Muscle layer of colon (tissue), 2 donors: ENCODE measurements around the gene NT5DC3.
A peak's percentile ranks its signal among the peaks of the same experiment; 100 is the strongest.

Experiments
- H3K27ac ChIP-seq: one replicate; pipeline ENCODE4 v1.7.0; 2013; ENCODE audit warnings: low read depth, mild to moderate bottlenecking, low read length, moderate library complexity
- H3K27me3 ChIP-seq, 2 donors: one replicate each; pipeline ENCODE4 v1.7.0; 2013; ENCODE audit warnings: low read length in 2 of 2, mild to moderate bottlenecking in 2 of 2; ENCODE audit not compliant: insufficient read depth in 2 of 2, control insufficient read depth in 1 of 2
- H3K36me3 ChIP-seq: one replicate; pipeline ENCODE4 v1.7.0; 2013; ENCODE audit warnings: mild to moderate bottlenecking, low read length; ENCODE audit not compliant: insufficient read depth
- H3K4me1 ChIP-seq: one replicate; pipeline ENCODE4 v1.7.0; 2013; ENCODE audit warnings: mild to moderate bottlenecking, low read length; ENCODE audit not compliant: insufficient read depth
- H3K4me3 ChIP-seq, 2 donors: one replicate each; pipeline ENCODE4 v1.7.0; 2013; ENCODE audit warnings: low read length in 2 of 2, low read depth in 1 of 2, mild to moderate bottlenecking in 1 of 2, moderate library complexity in 1 of 2
- H3K9ac ChIP-seq: one replicate; pipeline ENCODE4 v1.7.0; 2013; ENCODE audit warnings: low read length
- H3K9me3 ChIP-seq: one replicate; pipeline ENCODE4 v1.7.0; 2013; ENCODE audit warnings: mild to moderate bottlenecking, low read length
- donor health status: abdominal sarcoma.
- donor health status: Adenocarcinoma of cecum.

Gene NT5DC3

DNA sequence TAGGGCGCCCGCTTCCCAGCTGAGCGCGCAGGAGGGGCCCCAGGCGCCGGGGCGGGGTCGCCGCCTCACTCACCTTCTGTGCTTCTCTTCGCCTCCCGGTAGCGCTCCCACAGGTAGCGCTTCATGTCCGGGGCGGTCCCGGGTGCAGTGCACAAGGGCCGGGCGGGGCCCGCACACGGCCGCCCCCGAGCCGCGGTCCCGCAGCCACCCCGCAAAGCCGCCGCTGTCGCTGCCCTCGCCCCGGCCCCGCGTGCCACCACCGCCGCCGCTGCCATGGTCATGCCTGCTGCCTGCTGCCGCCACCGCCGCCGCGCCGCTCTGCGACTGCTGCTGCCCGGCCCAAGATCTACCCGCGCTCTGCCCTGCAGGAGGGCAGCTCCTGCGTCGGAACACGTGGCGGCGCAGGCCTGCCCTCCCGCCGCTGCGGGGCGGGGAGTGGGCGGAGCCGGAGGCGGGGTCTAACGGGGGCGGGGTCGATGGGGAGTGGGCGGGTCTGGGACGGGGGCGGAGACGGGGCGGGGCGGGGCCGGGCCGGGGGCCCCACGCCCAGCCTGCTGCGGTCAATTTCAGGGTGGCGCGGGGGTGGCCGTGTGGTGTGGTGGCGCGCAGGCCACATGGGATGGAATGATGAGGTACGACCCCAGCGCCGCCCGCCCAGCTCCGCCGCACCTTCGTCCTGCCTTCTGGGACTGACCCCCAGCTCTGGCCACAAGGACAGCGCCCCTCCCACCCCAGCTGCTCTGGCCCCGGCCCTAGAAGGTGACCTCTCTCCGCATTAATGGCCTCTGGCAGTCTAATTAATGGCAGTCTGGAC, at the start of gene NT5DC3:
TSS of gene NT5DC3 (minus strand) at position 359 of the 814 bp plus-strand sequence. CDS start at position 281, 78 bp downstream.
- Histone ChIP-seq H3K36me3 (no peaks in the 10 kb centered on the region), H3K27me3 (no peaks in the 10 kb centered on the region), H3K4me1 (peaks cover 25% of the 10 kb centered on the region), H3K9ac (peak within 1 kb of the TSS; percentile 91), H3K9me3 (no peaks in the 10 kb centered on the region), H3K27ac (peak within 1 kb of the TSS; percentile 99), H3K4me3 (peak within 1 kb of the TSS; percentile 92 to 99)

DNA sequence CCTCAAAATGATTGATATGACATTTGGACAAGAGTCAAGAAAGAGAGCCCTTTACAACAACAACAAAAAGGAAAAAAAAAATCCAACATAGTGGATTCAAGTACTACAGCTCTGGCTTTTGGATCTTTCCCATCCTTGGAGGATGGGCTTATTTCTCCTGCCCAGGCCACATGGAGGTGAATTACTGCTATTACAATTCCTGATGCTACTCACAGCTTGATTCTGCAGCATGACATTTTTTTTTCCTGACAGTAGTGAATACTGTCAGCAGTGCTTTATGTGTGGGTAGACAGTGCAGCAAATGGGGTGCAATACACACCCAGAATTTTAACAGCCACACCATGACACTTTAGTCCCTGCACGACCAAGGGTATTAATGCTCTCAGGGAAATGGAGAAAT, 46.7 kb upstream of the NT5DC3 start:
- Histone ChIP-seq H3K9ac (no peak overlapping the region), H3K27ac (no peak overlapping the region), H3K36me3 (no peaks in the 10 kb centered on the region), H3K4me1 (no peaks in the 10 kb centered on the region), H3K9me3 (no peaks in the 10 kb centered on the region), H3K4me3 (no peak overlapping the region), H3K27me3 (no peaks in the 10 kb centered on the region)

DNA sequence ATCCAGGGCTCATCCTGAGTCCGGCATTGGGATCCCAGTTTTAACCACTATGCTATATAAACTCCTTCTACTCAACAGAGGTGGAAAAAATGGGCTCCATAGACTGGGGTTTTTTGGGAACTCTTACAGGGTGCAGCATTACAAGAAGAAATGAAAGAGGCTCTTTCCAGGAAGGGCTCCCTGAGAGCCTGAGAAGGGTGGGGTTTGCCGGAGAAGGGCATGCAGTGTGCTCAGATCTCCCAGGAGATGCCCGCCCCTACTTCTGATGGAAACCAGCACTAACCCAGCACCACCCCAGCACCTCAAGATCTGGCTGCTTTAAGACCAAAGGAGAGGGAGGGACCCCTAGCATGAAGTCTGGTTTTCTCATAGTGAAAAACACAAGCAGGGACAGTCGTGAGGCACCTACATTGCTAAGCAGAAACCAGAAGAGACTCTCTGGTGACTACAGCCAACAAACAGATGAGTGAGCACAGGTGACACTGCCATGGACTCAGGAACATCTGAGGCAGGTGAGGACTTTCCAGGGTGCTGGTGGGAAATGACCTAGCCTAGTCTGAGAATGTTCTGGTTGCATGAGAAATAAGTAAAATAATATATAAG, 45.3 kb upstream of the NT5DC3 start:
- Histone ChIP-seq H3K36me3 (no peaks in the 10 kb centered on the region), H3K4me3 (no peak overlapping the region), H3K9me3 (no peaks in the 10 kb centered on the region), H3K4me1 (no peaks in the 10 kb centered on the region), H3K27me3 (no peaks in the 10 kb centered on the region), H3K9ac (no peak overlapping the region), H3K27ac (no peak overlapping the region)

DNA sequence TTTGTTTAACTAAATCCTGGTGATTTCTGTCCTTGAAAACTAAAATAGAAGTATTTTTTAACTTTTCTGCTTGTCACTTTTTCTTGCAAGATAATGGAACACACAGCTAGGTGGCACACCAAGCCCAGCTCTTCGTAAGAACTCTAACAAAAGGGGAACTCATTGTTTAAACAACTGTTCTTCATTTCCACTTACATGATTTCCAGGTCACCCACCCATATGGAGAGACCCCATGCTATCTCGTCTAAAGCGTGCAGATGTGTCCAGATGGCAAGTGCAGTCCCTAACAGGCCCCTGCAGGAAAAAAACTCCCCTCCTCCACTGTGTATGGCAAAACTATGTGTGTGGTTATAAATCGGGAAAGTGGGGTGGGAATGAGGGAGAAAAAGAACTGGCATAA, 43.3 kb upstream of the NT5DC3 start:
- Histone ChIP-seq H3K4me3 (no peak overlapping the region), H3K27me3 (no peaks in the 10 kb centered on the region), H3K36me3 (no peaks in the 10 kb centered on the region), H3K4me1 (no peaks in the 10 kb centered on the region), H3K9me3 (no peaks in the 10 kb centered on the region), H3K9ac (no peak overlapping the region), H3K27ac (no peak overlapping the region)

DNA sequence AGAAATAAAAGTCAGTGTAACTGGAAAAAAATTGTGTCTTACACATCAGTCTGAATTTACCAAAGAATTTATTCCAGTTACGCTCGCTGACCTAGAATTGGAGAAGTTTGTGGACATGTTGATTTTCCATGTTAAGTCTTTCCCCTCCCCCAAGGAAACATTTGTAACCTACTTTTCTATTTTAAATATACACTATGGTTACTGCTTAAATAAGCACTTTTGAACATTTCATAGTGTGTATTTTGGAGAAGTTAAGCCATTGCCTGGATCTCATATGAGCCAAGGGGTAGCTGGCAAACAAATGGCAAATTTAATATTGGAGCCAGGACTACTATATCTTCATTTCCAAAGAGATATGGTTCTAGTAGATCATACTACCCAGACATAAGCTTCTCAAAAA, 42.9 kb upstream of the NT5DC3 start:
- Histone ChIP-seq H3K9me3 (no peaks in the 10 kb centered on the region), H3K9ac (no peak overlapping the region), H3K27ac (no peak overlapping the region), H3K4me3 (no peak overlapping the region), H3K27me3 (no peaks in the 10 kb centered on the region), H3K4me1 (no peaks in the 10 kb centered on the region), H3K36me3 (no peaks in the 10 kb centered on the region)

DNA sequence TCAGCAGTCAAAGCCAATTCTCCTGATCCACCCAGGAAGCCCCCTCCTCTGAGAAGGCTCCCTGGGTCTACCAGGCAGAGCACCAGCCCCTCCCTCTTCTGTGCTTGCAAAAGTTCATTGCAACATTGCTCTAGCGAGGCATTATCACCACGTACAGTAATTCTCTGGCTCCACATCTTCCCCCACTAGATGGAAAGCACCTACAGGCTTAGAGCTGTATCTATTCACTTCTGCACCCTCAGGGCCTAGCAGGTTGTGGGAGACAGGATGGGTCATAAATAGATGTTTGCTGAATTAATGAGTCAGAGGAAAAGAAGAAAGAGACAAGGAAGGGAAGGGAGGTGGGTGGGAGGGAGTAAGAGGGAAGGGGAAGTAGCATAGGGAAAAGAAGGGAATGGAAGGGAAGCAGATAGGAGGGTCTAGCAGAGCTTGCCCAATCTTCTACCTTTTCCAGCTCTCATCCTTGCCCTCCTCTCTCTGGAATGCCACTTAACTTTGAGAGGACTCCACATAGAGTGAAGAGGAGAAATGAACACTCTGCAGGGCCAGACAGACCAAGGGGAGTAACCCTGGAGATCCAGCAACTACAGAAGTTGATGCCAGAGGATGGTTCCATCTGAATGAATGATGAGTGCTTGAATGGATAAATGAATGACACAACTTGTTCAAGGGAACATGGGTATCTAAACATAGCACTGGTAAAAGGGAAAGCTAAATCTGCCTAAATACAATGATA, 42.0 kb upstream of the NT5DC3 start:
- H3K27ac ChIP-seq: no peak overlapping the region
- H3K36me3 ChIP-seq: no peaks in the 10 kb centered on the region
- H3K27me3 ChIP-seq: no peaks in the 10 kb centered on the region
- H3K9me3 ChIP-seq: no peaks in the 10 kb centered on the region
- peaks cover 3% of the 10 kb centered on the region for H3K4me1 ChIP-seq
- no peak overlapping the region for H3K9ac ChIP-seq
- H3K4me3 ChIP-seq: no peak overlapping the region

DNA sequence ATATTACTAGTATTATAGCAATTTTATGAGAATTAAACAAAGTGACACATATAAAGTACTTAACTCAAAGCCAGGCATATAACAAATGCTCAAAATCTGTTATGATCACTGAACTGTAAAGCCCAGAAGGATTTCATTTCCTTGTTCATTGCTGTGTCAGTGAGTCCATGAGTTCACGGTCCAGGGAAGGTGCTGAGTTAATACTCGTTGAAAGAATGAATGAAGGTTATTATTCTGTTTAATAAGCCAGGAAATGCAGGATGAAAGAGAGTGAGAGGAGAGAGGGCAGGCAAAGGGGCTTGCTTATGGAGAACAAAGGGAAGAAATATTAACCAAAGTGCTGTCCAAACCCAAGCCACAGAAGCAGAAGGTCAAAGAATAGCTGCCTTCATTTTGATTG, 40.2 kb upstream of the NT5DC3 start:
- H3K36me3 ChIP-seq: no peaks in the 10 kb centered on the region
- no peak overlapping the region for H3K4me3 ChIP-seq
- H3K4me1 ChIP-seq: peaks cover 4% of the 10 kb centered on the region
- no peaks in the 10 kb centered on the region for H3K9me3 ChIP-seq
- H3K9ac ChIP-seq: no peak overlapping the region
- no peaks in the 10 kb centered on the region for H3K27me3 ChIP-seq
- no peak overlapping the region for H3K27ac ChIP-seq

DNA sequence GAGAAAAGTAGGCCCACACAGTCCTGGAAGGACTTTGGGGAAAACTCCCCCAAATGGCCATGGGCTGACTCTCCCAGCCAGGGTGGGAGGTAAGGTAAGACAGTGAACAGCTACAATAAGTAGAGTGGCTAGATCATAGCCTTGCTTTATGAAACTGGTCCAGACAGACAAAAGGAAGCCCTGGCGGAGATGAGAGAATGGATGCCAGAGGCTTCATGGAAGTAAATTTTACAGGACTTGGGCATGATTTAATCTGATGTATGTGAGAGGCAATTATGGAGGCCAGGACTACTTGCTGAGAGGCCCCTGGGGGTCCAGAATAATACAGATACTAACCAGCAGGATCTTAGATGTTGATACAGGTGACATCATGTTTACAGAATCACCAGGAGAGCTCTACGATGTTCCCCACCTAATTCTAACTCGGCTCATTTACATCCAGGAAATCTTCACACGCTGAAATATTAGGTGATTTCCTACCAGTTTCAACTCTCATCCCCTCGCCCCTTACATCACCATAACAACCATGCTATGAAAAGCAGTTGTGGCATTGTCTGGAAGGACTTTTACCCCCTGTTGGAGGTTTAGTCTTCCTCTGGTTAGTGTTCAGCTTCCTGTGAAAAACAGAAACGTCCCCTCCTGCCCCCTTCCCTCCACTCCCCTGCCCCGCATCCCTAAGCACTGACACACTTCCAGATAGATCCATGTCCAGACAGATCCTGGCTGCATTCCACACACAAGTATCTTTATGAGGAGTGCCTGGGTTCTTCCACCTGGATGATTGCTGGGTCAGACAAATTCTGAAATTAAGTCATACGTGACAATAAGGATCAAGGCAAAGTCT, 39.5 kb upstream of the NT5DC3 start:
- Histone ChIP-seq H3K36me3 (no peaks in the 10 kb centered on the region), H3K27me3 (no peaks in the 10 kb centered on the region), H3K4me1 (peaks cover 4% of the 10 kb centered on the region), H3K9me3 (no peaks in the 10 kb centered on the region), H3K9ac (no peak overlapping the region), H3K4me3 (no peak overlapping the region), H3K27ac (no peak overlapping the region)

DNA sequence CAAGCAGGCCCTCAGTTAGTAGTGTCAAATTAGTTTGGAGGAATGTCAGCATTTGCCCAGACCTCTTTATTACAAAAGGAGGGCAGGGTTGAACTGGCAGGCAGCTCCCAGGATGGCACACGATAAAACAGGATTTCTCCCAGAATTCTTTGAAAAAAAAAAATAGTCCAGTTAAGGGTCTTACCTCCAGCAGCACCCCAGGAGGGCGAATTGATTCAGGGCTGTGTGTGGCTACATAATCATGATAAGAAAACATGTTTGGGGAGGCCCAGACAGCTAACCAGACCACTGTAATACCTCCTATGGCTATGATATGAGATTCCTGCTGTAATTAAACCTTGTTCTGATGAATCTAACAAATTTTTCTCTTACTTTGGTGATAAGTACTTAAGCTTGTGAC, 38.8 kb upstream of the NT5DC3 start:
- no peaks in the 10 kb centered on the region for H3K9me3 ChIP-seq

DNA sequence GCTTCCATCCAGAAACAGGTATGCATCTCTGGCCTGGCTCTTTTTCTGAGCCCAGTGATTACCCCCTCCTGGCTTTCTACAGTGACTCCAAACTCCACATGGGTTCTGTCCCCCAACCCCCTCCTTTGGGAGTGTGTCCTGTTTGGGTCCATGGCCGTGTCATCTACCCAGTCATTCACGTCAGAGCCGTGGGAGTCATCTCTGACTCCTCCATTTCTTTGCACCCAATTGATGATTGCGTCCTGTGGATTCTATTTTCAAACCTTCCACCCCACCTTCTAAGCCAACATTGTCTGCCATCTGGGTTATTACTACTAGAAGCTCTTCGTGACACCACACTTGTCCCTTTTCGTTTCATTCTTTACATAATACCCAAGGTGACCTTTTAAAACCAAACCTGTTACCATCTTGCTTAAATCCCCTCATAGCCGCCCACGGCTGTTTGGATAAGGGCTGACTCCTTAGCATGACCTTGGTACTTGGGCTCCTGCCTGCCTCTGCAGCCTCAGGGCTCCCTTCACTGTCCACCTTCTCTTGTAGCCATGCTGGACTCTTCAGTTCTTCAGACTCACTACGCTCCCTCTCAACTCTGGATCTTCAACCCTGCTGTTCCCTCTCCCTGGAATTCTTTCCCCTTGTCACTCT, 38.1 kb upstream of the NT5DC3 start:
- Histone ChIP-seq H3K36me3 (no peaks in the 10 kb centered on the region), H3K9me3 (no peaks in the 10 kb centered on the region), H3K4me3 (no peak overlapping the region), H3K27ac (no peak overlapping the region), H3K9ac (no peak overlapping the region), H3K27me3 (no peaks in the 10 kb centered on the region), H3K4me1 (peaks cover 4% of the 10 kb centered on the region)

More for the DNA sequence above, 38.8 kb upstream of the NT5DC3 start:
- Histone ChIP-seq H3K36me3 (no peaks in the 10 kb centered on the region), H3K4me1 (peaks cover 4% of the 10 kb centered on the region), H3K4me3 (no peak overlapping the region), H3K27ac (no peak overlapping the region), H3K27me3 (no peaks in the 10 kb centered on the region), H3K9ac (no peak overlapping the region)
